Vagina (tissue), 2 donors: ENCODE measurements around the gene ATXN1L.

Experiments used
- POLR2A ChIP-seq, 2 donors: fragments of 450-650 bp; IDR thresholded peaks; one replicate each; pipeline ENCODE4 v1.6.1; 2017; ENCODE audit warnings: antibody characterized with exemption in 2 of 2, mild to moderate bottlenecking in 2 of 2, moderate library complexity in 2 of 2
- POLR2AphosphoS5 ChIP-seq, 2 donors: sonication (generic); formaldehyde crosslinking; IDR thresholded peaks; one replicate each; pipeline ENCODE4 v1.9.0; 2017; ENCODE audit warnings: antibody characterized with exemption in 2 of 2, mild to moderate bottlenecking in 2 of 2, low read depth in 1 of 2; ENCODE audit not compliant: insufficient read depth in 1 of 2
- TF ChIP-seq, protein P1 (sequence below), 3 experiments: fragments of 450-650 bp in 2 of 3; fragments of 200-600 bp in 1 of 3; sonication (generic) in 1 of 3; IDR thresholded peaks; one replicate each; pipeline ENCODE4 v1.5.1; 2017 to 2019; ENCODE audit warnings: antibody characterized with exemption in 3 of 3, mild to moderate bottlenecking in 2 of 3, moderate library complexity in 2 of 3

DNA sequence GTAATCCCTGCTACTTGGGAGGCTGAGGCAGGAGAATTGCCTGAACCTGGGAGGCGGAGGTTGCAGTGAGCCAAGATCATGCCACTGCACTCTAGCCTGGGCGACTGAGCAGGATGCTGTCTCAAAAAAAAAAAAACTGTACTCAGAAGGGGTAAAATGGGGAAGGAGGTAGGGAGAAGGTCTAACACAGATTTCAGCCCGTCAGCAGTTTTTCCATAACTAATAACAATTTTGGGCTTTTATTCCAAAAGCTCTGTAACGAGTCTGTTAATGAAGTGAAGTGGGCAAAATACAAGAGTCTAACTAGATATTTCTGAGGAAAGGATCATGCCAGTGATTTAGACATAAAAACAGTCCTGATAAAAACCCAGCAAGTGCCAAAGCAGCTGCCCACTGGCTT, 27.4 kb downstream of the ATXN1L start:
- TF ChIP-seq, protein P1, sequence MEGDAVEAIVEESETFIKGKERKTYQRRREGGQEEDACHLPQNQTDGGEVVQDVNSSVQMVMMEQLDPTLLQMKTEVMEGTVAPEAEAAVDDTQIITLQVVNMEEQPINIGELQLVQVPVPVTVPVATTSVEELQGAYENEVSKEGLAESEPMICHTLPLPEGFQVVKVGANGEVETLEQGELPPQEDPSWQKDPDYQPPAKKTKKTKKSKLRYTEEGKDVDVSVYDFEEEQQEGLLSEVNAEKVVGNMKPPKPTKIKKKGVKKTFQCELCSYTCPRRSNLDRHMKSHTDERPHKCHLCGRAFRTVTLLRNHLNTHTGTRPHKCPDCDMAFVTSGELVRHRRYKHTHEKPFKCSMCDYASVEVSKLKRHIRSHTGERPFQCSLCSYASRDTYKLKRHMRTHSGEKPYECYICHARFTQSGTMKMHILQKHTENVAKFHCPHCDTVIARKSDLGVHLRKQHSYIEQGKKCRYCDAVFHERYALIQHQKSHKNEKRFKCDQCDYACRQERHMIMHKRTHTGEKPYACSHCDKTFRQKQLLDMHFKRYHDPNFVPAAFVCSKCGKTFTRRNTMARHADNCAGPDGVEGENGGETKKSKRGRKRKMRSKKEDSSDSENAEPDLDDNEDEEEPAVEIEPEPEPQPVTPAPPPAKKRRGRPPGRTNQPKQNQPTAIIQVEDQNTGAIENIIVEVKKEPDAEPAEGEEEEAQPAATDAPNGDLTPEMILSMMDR (IDR thresholded peaks at IDR 0.05): no peak
- no peak for TF ChIP-seq POLR2AphosphoS5 (IDR thresholded peaks at IDR 0.05; ENCODE audit: insufficient read depth in 1 of 2, low read depth in 1 of 2)
- no peak for TF ChIP-seq POLR2A (IDR thresholded peaks at IDR 0.05)
